GM10248 (cell line): ENCODE results near the gene BCOR.

ENCODE experiments used
- CTCF ChIA-PET: fragments of 300-600 bp; sonication (Branson Sonifier 250); formaldehyde crosslinking; extraction: SDS; loops from one replicate; lab custom pipeline; 2021; ENCODE audit warnings: antibody characterized with exemption; lab: Yijun Ruan, JAX
- POLR2A ChIA-PET: fragments of 350-650 bp; sonication (Branson Sonifier 250); formaldehyde crosslinking; extraction: SDS; loops from one replicate; lab custom pipeline; 2020; ENCODE audit warnings: antibody characterized with exemption; lab: Yijun Ruan, JAX
- DNase-seq: peaks from one replicate; pipeline ENCODE4 v3.0.0; 2012; ENCODE audit errors: extremely low spot score
- TF ChIP-seq, protein P1 (sequence below): IDR thresholded peaks from 2 replicates; pipeline ENCODE4 v1.5.1; 2012; ENCODE audit warnings: mild to moderate bottlenecking, low read depth; ENCODE audit errors: extremely low read depth, missing control alignments, control extremely low read depth

BCOR gene

DNA sequence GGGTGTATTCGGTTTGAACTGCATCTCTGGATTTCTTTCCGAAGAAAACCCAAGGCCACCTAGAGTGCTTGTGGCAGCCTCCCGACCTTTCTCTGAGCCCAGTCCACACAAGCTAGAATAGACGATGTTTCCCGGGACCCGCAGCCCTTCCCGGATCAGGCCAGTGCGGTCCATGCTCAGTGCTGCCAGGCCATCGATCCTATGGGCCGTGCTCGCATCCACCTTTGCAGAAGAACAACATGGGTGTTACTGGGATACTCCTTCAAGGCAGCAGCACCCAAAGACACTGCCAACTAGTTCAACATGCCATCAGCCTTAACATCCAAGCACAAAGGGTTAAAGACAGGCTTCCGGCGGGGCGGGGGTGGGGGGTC, 22.8 kb downstream of the BCOR start:
- TF ChIP-seq, protein P1, sequence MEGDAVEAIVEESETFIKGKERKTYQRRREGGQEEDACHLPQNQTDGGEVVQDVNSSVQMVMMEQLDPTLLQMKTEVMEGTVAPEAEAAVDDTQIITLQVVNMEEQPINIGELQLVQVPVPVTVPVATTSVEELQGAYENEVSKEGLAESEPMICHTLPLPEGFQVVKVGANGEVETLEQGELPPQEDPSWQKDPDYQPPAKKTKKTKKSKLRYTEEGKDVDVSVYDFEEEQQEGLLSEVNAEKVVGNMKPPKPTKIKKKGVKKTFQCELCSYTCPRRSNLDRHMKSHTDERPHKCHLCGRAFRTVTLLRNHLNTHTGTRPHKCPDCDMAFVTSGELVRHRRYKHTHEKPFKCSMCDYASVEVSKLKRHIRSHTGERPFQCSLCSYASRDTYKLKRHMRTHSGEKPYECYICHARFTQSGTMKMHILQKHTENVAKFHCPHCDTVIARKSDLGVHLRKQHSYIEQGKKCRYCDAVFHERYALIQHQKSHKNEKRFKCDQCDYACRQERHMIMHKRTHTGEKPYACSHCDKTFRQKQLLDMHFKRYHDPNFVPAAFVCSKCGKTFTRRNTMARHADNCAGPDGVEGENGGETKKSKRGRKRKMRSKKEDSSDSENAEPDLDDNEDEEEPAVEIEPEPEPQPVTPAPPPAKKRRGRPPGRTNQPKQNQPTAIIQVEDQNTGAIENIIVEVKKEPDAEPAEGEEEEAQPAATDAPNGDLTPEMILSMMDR: no peak
- CTCF ChIA-PET: no interaction called here
- POLR2A ChIA-PET: no interaction called here
- DNase-seq: no peak

- no peak for DNase-seq
- POLR2A ChIA-PET: no interaction called here
- TF ChIP-seq, protein P1: no peak
- CTCF ChIA-PET: no interaction called here
Measured at GRCh38 chrX:40074080-40074958, 23.4 kb downstream of the BCOR start.

DNA sequence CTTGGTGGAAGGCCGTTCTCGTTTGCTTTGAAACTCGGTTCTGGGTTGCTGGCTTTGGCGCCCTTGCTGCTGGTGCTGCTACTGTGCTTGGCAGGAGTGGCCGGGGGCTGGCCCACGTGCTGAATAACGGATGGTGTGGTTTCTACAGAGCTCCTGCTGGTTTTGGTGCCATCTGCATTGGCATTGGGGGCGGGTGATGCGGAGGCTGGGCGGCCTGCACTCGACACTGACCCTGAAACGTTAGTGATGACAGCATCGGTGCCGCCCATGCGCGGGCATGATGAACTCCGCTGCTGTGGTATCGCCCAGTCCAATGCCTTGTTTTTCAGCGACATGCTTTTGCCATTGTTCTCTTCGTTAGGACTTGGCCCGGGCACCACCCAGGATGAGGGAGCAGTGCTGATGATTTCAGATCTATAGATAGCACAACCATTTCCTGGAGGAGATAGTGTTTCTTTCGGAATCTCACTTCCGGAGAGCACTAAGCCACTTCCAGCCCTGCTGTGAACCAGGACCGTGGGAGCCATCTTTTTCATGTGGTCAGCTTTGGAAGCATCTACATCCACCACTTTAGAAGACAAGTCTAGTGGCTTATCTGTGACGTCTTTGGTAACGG, 24.2 kb downstream of the BCOR start:
- TF ChIP-seq, protein P1: no peak
- POLR2A ChIA-PET: no interaction called here
- no peak for DNase-seq
- CTCF ChIA-PET: no interaction called here

DNA sequence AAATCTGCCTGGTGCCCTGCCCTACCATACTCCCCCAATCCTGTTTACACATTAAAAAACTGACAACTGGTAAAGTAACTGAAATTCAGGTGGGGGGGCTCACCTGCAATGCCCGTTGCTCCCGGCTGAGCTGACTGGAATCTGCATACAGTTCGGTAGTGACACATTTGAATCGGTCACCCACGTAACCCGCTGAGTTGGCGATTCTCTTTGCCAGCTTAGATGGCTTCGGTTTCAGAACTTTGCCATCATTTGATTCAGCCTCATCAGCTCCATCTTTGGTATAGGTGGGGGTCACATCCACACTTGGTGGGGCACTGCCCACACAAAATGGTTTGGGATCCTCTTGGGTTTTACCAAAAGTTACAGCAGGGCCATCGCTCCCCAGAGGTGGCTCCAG, 25.5 kb downstream of the BCOR start:
- TF ChIP-seq, protein P1: no peak
- CTCF ChIA-PET: no interaction called here
- DNase-seq: no peak
- POLR2A ChIA-PET: no interaction called here

DNA sequence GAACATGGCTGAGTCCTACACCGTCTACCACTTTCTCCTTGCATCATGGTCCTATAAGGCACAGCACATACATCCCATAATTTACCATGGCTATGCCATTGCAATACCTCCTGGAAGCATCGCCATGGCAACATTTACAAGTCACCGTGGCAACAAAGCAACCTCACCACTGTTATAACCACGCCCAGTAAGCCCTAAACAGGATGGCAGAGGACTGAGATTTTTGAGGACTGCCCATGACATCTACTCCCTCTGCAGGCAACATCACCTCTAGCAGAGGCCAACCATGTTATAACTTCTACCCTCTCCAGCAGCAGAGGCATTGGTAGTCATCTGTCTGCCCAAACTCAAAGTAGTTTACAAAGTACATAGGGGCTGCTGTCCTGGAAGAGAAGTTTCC, 29.7 kb downstream of the BCOR start:
- no peak for DNase-seq
- CTCF ChIA-PET: no interaction called here
- POLR2A ChIA-PET: no interaction called here
- TF ChIP-seq, protein P1: no peak

GRCh38 chrX:40066700-40067099, 31.1 kb downstream of the BCOR start:
- no peak for DNase-seq
- TF ChIP-seq, protein P1: no peak
- ChIA-PET CTCF (no interaction called here), POLR2A (no interaction called here)
